ENCODE data around the gene GMPPB. TPM values are rescaled to one million over a fixed set of nuclear protein-coding genes. Genes with fewer than 3 reads are reported as not detected.

GMPPB gene
- 47.8 and 50.9 TPM in 2 replicates for total RNA-seq

DNA sequence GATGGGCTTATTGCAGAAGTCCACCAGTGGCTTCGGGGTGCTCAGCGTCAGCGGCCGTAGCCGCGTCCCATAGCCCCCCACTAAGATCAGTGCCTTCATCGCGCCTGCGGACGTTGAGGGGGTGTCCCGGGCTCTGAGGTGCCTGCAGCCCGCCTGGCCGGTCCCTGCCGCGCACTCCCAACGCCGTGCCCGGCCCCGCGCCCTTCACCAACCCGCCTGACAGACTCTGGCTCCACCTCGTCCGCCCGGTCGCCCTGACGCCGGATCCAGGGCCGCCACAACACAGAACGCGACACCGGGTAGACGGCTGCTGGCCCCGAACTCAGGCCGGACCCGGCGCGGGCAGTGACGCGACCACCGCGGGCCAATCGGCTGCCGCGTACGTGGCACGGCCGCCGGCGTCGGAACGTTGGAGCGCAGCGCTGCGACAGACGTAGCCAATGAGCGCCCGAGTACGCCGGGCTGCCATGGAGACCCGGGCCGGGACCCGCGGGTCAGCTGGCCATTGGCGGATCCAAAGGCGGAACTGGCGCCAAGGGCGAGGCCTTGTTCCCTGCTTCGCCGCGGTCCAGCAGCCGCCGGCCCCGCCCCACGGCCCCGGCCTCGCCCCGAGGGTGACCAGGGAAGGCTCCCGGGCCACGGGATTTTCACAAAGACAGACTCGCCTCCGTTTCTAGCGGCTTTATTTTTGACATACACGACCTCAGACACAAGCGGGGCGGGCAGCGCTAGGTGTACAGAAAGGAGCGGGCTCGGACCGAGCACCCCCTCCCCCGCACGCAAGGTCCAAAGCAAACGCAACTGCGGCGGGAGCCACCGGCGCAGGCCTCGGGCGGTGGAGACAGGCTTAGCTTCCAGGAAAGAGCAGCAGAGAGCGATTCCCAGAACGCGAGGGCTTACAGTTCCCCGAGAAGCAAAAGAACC is at the start of gene GMPPB:
GMPPB (minus strand) TSS at position 324 of the 924 bp plus-strand sequence; CDS start at position 99, 225 bp downstream.

DNA sequence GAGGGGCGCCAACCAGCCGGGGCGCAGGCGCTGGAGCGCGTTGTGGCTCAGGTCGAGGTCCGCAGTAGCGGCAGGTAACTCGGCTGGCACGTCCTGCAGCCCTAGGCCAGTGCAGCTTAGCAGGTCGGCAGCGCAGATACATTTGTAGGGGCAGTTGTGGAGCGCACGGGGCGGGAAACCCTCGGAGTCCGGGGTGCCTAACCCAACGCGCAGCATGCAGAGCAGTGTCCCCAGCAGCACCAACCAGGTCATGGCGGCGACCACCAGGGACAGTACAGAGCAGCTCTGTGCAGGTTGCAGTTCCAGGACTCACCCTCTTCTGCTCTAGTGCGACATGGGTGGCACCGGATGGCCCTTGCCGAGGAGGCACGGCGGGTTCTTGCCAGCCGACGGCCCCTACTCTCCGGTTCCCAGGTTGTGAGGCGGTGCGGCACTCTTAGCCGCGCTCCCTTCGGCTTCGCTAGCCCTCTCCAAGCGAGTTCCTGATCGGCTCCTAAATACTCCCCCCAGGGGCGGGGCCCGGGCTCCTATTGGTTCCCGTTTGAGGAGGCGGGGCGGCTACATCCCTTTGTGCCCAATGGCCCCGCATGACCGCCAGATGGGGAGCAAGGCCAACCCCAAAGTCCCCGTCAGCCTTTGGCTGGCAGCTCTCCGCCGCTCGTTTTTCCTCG is 4.4 kb downstream of the GMPPB start, which contains the start of gene AMIGO3:
AMIGO3 (minus strand) TSS at position 471 of the 671 bp plus-strand sequence; CDS start at position 252, 219 bp downstream.

DNA sequence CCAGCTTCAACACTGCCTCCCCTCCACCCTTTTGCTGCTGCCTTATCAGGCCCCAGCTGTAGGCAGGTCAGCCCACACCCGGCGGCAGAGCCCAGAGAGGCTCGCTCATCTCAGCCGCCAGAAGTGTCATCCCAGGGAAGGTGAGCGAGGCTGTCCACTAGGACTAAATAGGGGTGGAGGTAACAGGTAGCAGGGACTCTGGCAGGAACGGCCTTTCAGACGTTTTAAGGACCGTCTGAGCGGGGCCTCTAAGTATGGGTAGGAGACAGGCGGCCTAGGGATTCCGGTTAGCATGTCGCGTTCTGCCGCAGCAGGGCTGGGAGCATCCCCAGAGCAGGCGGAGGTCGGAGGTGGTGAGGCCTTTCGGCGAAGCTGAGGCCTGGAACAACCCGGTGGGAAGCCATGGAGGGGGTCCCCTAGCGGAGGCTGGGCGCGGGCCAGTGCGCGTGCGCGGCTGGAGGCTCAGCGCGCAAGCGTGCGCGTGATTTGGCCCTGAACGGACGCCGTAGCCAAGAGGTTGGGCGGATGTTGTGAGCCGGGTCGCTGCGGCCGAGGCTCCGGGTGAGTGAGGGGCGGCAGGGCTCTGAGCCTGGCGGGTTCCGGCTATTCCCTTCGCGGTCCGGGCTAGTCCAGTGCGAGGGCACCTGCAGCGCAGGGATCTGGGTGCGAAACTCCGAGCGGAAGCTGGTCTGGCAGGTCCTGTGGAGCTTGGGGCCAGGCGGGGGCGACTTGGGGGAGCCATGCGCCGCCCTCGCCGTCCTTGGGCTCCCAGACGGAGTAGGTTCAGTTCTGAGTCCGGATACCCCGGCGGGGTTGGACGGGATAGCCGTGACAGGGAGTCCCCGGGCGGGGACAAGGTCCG is 34.5 kb downstream of the GMPPB start, which contains the start of the genes MST1 and RNF123:
MST1 (minus strand) TSS at position 429 of the 862 bp plus-strand sequence. CDS start 783 bp downstream, outside the sequence.
RNF123 (plus strand) TSS at position 512 of the 862 bp plus-strand sequence. CDS start 1,609 bp downstream, outside the sequence.

DNA sequence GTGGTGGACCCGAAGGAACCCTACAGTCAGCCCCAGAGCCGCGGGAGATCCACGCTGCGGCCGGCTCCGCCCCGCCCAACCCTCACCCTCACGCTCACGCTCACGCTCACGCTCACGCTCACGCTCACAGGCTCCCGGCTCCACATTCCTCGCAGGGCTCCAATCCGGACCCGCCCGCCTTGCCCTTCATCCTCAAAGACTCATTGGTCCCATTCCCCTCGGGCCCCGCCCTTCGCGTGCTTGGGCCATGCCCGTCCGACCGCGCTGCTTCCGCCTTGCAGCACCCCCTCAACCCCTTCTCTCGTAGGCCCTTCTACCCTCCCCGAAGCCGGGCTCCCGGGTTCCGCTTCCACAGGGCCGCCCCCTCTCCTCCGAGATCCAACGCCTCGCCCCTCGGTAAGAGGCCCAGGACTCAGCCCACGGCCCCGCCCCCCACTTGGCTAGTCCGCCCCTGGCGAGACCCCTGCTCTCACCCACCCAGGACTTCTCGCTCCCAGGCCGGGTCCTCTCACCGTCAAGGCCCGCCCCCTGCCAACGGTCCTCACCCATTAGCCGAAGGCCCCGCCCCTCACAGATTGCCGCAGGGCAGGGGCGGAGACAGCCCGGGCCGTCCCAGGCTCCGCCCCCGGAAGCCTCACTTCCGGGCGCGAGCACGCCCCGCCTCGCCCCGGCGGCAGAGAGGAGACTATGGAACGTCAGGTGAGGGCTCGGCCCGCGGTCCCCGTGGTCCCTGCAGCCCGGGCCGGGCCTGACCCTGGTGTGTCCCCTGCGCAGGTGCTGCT is 49.8 kb downstream of the GMPPB start, which contains the start of gene APEH:
APEH (plus strand) TSS at position 637 of the 782 bp plus-strand sequence; CDS start at position 688, 51 bp downstream.

Other genes with a start within 250 kb of the GMPPB start
- gene BSN, start 169.5 kb downstream of the GMPPB start, total RNA-seq = 0.05 and 0.07 TPM in 2 replicates
- 130 and 163 TPM in 2 replicates for gene APEH, start 49.6 kb downstream of the GMPPB start, total RNA-seq
- 3.5 and 4.2 TPM in 2 replicates for gene MST1, start 34.5 kb downstream of the GMPPB start, total RNA-seq
- gene RNF123, start 34.4 kb downstream of the GMPPB start, total RNA-seq = 19.6 and 23.8 TPM in 2 replicates
- gene AMIGO3, start 4.3 kb downstream of the GMPPB start, total RNA-seq = 0.19 and 0.42 TPM in 2 replicates
- gene IP6K1, start 62.6 kb upstream of the GMPPB start, total RNA-seq = 16.5 and 20.7 TPM in 2 replicates
- gene CDHR4, start 75.9 kb upstream of the GMPPB start, total RNA-seq = not detected in 2 replicates
- 21.7 and 28.6 TPM in 2 replicates for gene INKA1, start 79.3 kb upstream of the GMPPB start, total RNA-seq
- 3.2 and 5.8 TPM in 2 replicates for gene UBA7, start 90.0 kb upstream of the GMPPB start, total RNA-seq
- gene TRAIP, start 132.6 kb upstream of the GMPPB start, total RNA-seq = 7.9 and 8.5 TPM in 2 replicates
- gene CAMKV, start 146.0 kb upstream of the GMPPB start, total RNA-seq = not detected in 2 replicates
- 13.3 and 19.9 TPM in 2 replicates for gene MST1R, start 179.9 kb upstream of the GMPPB start, total RNA-seq
- gene MON1A, start 205.9 kb upstream of the GMPPB start, total RNA-seq = 15.4 and 20.8 TPM in 2 replicates
- 28.6 and 34.2 TPM in 2 replicates for gene RBM6, start 216.2 kb upstream of the GMPPB start, total RNA-seq

All from airway epithelial cell (primary cell).